HG03558 (cell line): ENCODE data around the gene KIF6.

ENCODE experiments used
- ATAC-seq: cut with Tn5 transposase; IDR thresholded peaks from one replicate; pipeline ENCODE4 v1.9.1; 2021; ENCODE audit warnings: moderate number of reproducible peaks; ENCODE audit not compliant: unreplicated experiment; ENCODE audit errors: extremely low read depth

KIF6 gene

DNA sequence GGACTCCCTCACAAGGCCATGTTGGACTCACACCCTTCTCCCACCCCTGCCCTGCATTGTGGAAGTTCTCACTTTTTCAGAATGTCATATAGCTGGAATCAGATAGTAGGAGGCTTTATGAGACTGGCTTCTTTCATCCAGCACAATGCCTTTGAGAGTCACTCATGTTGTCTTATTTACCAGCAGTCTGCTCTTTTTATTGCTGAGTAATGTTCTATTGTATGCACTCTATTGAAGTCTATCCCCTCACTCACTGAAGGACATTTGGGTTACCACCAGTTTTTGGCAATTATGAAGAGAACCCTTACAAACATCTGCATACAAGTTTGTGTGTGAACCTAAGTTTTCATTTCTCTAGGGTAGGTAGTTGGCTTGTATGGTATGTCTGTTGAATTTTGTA, 321.9 kb downstream of the KIF6 start:
- no peak for ATAC-seq

DNA sequence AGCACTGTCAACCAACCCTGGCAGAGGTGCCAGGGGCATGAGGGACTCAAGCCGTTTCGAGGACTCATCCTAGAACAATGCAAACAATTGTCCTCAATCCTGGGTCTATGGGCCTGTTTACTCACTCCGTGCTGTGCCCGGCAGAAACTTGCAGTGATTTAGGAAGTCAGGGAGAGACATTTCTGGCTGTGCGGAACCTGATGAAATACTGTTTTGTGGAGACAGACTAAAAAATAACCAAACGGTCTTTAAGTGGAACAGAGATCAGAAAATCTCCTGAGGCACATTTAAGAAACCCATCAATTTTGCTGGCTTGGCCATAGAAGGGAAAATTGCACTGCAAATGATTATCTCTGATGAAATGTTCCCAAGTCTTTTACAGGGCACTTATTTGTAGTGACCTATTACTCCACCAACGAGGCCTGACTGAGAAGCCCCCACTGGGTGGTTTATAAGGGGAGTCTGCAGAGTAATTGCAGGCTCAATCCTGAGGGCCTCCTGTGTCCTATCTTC, 322.9 kb downstream of the KIF6 start:
- ATAC-seq: no peak

DNA sequence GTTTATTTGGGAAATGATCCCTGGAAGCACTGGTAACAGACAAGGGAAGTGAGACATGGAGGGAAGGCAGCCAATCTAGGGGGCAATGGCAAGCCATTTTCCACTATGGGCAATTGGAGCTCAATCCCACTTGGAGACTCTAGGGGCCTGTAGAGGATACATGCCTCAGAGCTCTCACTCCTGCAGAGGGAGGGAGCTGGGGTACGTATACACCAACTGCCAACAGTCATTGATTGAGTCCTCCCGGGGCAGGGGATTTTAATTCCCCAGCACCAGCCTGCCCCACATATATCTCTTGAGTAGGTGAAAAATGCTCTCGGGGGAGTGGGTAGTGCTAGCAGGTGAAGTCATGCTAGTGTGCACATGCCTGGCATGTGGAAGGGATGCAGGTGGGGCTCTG, 323.8 kb downstream of the KIF6 start:
- no peak for ATAC-seq

DNA sequence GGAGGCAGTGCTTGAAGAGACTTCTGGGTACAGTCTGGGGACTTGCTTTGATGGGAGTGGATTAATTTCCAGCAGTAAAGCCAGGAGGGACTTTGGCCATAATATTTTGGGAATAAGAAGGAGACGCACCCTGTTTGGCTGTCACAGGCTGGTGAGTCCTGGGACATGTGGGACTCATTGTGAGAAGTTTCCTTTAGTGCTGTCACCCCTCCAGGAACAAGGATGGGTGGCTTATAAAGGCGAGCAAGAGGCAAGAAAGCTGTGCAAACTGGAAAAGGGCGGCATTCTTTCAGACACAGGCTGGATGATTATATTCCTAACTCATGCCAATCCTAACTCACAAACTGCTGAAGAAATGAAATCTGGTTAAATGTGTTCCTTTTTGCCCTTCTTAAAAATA, 325.2 kb downstream of the KIF6 start:
- ATAC-seq: no peak

DNA sequence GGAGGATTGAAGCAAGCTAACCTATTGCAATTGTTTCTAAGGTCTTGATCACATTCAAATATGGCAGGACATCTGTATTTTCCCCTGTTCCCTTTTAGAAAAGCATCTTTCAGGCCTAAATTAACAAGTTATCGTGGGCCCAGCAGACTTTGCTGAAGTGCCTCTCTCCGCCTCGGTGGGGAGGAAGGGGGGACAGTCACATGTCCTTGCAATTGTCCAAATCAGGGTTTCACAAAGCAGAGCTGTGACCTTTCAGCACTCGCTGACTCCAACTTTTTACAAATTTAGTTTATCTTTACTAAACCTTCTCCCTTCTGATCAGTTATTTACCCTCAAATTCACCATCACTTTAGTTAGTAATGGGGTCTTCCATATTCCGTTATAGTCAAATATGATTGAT, 328.4 kb downstream of the KIF6 start:
- ATAC-seq: no peak

DNA sequence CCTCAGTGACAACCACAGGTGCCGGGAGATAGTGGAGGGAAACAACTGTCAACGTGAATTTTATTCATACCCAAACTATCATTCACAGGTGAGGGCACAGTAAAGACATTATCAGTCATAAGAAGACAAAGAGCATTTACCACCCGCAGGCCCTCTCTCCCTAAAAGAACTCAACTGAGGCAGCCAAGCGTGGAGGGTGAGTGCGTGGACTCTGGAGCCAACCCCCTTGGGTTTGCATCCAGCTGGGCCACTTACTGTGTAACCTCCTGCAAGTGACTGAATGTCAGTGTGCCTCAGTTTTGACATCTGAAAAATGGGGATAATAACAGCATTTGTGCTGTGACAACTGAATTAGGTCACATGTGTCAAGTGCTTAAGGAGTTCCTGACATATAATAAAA, 332.1 kb downstream of the KIF6 start:
- no peak for ATAC-seq

DNA sequence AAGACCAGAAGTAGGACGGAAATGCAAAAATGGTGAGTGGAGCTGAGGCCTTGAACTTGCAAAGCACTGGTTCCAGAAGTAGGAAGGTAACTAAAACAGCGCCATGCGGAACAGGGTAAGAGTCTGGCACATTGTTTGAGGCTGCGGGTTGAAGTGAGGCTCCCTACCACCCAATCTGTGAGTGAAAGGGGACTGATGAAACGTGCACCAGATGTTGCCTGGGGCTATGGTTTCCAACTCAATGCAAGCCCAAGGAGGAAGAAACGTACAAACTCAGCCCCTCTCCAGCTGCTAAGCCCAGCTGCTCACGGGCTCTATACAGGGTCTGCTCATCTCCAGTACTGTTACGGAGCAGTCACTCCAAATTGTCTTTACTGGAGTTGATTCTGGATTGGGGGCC, 334.0 kb downstream of the KIF6 start:
- ATAC-seq: no peak

DNA sequence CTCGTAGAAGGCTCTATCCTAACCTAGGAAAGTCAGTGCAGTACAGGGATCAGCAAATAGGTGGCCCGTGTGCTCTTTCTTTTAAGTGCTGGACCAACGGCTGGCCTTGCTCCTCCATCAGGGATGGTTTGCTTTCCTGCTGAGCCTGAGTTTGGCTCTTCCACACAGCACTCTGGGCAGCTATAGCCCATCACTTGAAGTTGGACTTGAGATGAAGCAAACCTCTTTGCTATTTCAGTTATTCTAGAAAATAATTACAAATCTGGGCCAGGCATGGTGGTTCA, 335.8 kb downstream of the KIF6 start:
- ATAC-seq: no peak

DNA sequence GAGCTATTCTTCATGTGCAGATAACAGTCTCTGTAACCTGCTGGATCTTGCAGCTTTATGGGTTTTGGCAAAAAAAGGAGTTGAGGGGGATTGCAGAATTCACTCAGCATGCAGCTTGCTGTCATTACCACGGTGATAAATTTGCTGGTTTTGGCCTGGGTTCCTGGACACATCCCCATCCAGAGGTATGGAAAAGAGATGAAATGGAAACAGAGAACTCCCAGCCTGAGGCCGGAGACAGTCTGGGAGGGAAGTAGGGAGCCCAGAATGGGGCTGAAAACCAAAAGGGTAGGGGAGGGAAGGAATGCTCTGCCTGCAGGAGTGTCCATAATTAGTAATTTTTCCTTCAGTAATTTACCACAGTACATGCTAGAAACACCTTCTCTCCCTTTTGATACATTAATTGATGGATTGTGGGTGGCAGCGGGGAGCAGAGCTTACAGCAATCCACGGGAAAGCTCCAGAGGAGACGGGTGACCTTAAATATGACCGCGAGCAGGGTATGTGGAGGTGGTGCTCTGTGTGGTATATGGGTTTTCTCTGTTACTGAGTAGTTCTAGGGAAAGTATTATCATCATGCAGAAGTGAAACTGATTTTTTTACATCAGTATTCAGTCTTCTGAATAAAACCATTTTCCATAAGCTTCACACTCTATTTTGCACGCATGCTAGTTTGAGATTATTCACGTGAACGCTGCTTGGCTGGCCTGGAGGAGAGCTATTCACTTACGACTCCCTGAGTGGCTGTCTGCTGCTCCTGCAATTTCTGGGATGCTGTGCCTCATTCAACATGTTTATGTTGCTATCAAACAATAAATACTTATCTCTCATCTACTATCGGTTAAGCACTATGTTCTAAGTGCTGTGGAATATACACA, 336.4 kb downstream of the KIF6 start:
- ATAC-seq: no peak

DNA sequence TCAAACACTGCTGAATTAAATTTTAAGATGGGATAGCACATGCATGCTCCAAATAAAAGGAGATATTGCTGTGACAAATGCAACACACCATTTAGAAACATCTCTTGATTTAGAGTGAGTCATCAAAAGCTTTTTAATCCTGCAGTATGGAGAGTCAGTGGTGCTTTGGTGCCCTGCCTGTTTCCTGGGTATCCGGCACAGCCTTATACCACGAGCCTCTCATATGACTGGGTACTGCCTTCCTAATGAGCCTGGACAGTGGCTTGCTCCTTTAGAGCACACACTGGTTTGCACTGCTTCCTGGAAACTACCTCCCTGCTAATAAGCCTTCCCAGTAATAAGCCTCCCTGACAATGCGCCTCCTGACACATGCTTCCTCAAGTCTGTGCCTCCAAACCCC, 337.4 kb downstream of the KIF6 start:
- ATAC-seq: no peak

DNA sequence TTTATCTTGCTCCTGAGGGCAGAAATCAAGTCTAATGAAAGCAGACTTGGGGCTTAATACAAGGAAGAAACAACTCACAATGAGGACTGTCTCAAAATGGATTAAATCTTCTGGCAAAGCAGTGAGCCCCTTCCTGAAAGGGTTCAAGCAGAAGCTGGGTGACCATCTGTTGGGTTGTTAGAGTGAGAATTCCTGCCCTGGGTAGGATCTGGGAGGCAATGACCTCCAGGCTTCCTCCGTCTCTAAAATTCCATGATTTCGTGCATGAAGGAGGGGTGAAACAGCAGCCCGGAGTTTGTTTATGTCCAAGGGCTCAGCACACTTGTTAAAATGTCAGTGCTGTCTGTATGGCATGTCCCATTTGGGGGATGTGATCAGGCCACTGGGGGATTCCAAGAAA, 338.7 kb downstream of the KIF6 start:
- no peak for ATAC-seq

DNA sequence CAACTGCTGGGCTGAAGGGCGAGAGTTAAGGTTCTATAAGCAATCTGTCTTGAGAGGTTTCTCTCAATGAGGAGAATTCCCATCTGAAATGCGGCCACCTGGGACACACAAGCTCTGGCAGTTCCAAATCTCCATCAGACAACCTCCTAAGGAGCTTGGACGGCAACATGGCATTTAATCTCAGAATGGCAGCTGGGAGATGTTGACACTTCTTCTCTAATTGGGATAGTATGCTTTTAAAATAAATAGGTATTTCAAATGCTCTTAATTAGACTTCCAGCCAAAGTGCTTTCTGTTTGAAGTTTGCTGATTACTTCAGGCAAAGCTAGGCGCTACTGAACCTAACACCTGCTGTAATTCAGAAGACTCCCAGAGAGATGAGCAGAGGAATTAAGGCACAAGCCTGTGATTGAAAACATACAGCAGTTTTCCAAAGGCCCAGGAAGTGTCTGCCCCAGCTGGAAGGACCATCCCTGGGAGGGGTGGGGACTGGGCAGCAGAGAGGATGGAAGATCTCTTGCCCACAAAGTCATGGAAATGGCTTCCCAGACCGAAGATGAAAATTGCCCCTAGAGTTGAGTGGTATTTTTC, 343.6 kb downstream of the KIF6 start:
- no peak for ATAC-seq

DNA sequence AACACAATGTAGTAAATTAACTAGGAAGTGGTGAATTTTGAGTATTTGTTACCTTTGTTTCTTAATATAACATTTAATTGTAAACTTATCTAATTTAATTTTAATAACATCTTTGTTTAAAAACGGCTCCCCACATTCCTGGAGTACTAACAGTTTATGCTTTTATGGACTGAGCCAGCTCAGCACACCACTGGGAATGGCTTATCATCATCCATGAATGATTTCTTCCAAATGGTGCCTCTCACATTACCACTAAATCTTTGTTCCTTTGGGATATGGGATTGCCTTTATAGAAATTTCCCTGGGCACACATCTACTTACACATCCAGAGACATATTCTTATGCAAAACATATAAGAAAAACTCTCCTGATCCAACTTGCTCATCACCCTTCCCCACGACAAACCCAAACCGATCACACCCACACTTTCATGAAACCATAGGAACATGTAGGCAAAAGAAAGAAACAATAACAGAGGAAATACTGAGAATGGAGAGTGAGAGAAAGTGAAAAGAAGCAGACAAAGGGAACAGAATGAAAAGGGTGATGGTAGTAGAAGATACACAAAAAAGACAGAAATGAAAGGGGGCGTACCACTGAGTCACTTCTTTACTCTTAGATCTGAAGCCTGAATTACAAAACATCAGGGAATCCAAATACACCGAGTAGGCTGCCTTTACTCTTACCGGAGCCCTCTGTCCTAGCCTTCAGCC, 344.2 kb downstream of the KIF6 start:
- ATAC-seq: no peak

DNA sequence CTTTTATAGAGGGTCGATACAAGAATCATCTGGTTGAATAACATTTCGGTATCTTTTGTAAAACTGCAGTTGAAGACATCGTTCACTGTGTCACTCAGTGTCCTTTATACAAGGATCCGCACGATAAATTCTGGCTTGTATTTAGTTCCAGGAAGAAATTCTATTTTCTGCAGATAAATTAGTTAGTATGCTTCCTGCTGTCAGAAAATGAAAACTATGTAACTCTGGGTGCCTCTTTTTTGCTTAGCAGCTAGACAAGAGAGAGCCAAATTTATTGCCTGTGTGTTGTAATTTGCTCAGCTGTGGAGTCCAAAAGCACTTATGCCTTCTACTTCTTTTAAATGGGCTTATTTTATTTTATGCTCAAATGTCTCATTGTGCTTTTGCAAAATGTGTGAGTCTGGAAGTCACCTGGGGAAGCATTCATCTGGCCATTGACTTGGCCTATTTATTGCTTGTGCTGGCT, 346.2 kb downstream of the KIF6 start:
- no peak for ATAC-seq

DNA sequence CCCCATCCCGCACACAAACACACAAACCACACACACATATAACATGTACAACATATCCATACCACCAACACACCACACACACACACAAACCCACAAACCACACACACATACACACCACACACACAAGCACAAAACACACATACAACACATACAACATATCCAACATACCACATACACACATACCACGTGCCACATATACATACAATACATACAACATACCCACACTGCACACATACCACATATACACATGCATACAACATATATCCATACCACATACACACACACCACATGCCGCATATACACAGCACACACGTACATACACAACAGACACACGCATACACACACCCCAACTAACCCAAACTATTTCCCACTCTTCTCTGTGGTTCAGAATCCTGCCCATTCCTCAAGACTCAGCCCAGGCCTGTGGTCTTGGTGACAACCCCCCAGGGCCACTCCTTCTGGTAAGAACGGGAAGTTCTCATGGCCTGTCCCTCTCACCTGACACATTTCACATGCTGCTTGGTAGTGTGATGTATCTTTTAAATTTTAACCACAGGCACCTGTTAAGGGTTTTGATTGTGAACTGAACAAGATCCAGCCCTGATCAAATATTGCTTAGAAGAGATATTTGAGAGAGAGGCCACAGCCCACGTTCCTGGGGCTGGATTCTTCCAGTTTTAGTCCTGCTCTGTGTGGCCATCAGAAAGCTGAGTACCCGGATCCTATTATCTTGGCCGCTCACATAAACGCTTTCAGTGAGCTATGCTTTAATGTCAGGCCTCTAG, 346.8 kb downstream of the KIF6 start:
- ATAC-seq: no peak

DNA sequence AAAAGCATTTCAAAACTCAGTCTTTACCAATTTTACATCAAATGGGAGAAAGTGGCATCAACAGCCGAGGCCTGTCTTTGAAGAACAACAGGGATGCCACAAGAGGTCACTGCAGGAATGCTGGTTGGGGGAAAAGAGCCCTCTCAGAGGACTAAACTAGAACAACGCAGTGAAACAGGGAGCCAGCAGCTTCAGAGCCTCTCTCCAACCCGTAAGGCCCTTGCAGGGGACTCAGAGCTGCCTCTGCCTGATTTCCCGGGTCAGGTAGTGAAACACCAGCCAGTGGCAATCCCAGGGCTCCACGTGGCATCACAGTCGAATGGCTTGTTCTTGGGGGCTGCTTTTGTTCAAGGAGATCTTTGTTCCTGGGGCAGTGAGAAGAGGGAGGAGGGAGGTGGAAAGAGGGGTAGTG, 347.7 kb downstream of the KIF6 start:
- no peak for ATAC-seq

DNA sequence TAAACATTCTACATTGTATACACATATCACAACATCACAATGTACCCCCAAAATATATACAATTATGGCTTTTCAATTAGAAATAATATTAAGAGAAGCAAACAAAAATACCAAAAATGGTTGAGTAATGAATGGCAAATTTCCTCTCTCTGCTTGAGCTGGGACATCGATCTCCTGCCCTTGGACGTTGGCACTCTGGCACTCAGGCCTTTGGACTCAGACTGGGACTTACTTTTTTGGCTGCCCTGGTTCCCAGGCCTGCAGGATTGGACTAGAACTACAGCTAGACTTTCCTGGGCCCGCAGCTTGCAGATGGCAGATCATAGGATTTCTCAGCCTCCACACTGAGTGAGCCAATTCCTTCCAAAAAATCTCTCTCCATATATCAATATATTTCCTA, 349.8 kb downstream of the KIF6 start:
- no peak for ATAC-seq

DNA sequence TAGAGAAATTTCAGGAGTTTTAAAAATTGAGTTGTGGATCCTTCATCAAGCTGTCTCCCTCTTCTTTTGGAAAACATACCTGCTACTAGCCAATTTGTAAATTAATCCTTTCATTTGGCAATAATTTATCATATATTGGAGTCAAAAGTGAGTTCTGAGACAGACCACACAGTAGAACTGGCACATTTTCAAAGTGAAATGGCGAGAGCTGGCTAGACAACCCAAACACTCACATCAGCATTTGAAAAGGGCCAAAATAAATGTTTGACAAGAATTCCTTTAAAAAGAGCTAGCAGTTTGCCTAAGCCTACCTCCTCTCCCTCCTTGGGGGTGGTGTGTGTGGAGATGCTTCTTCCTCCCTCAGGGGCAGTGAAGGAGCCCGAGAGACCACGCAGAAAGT, 354.8 kb downstream of the KIF6 start:
- no peak for ATAC-seq

DNA sequence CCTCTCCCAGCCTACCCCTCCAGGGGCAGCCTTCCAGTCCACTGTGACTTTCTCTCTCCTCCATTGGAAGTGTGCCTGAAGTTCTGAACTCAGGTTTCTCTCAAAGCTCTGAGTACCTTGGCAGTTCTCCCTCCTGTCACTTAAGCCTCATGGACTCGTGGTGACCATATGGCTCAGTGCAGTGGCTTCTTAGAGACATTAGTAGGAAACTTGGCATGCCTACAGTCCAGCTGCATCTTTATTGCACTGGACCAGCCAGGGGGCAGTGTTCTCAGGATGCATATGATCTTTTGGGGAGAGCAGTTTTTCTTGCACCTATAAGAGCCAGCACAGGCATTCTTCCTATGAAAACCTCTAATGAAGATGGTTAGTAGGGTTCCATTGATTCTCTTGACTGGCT, 355.2 kb downstream of the KIF6 start:
- no peak for ATAC-seq

DNA sequence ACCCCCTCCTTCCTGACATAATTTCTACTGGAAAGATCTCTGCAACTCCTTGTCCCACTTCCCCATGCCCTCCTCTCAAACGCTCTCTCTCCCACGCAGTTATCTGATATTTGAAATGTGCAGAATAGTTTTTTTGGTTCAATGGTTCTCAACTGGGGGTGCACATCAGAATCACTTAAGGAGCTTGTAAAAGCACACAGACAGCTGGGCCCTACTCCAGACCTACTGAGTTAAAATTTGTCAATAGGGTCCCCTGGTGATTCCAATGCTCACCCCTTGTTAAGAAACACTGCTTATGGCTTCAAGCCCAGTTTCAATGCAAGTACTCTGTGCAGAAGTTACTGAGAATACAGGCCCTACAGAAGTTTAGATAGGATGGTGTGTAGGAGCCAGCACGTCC, 357.5 kb downstream of the KIF6 start:
- no peak for ATAC-seq
